NCI-H2196 treated with DMSO at 0.1 percent for 48 hours (cell line): ENCODE data around the gene OVOL3.
"Not testable (repeated sequence)": the region's sequence is repeated elsewhere in the genome, so short reads cannot be mapped to it uniquely, and the experiment has no call there.

Source experiments
- DNase-seq: peaks from one replicate; lab custom pipeline; 2025; ENCODE audit not compliant: unreplicated experiment; lab: John Stamatoyannopoulos, UW

Gene OVOL3

GRCh38 chr19:36110487-36111199 is at the start of gene OVOL3:
Gene OVOL3 (plus strand): TSS chr19:36111143. CDS start chr19:36111203, 60 bp downstream.
- DNase-seq = no peak

- no peak for DNase-seq
These were observed 49.6 kb upstream of the OVOL3 start for GRCh38 chr19:36061367-36061766.

GRCh38 chr19:36064826-36065225 is 46.1 kb upstream of the OVOL3 start:
- DNase-seq = no peak

- DNase-seq = no peak
These were observed 43.3 kb upstream of the OVOL3 start for GRCh38 chr19:36067681-36068080.

GRCh38 chr19:36068810-36069499 is 42.0 kb upstream of the OVOL3 start:
- DNase-seq = not testable (repeated sequence)

GRCh38 chr19:36072081-36072480 is 38.9 kb upstream of the OVOL3 start:
- DNase-seq = no peak

GRCh38 chr19:36073121-36073876 is 37.6 kb upstream of the OVOL3 start:
- no peak for DNase-seq

- DNase-seq = no peak
These were observed 31.5 kb upstream of the OVOL3 start for GRCh38 chr19:36079389-36079945.

GRCh38 chr19:36081385-36081784 is 29.6 kb upstream of the OVOL3 start:
- DNase-seq = no peak

GRCh38 chr19:36081894-36082293 is 29.0 kb upstream of the OVOL3 start:
- DNase-seq = no peak

- no peak for DNase-seq
These were observed 28.0 kb upstream of the OVOL3 start for GRCh38 chr19:36082916-36083315.

GRCh38 chr19:36084231-36085009 is 26.5 kb upstream of the OVOL3 start:
- DNase-seq = no peak

- DNase-seq = no peak
These were observed 24.6 kb upstream of the OVOL3 start for GRCh38 chr19:36086326-36086725.

- no peak for DNase-seq
These were observed 21.1 kb upstream of the OVOL3 start for GRCh38 chr19:36089847-36090246.

- DNase-seq = no peak
These were observed 19.8 kb upstream of the OVOL3 start for GRCh38 chr19:36090910-36091695.

GRCh38 chr19:36092566-36092965 is 18.4 kb upstream of the OVOL3 start:
- no peak for DNase-seq

- DNase-seq = no peak
These were observed 17.7 kb upstream of the OVOL3 start for GRCh38 chr19:36093146-36093662.

GRCh38 chr19:36093687-36094086 is 17.3 kb upstream of the OVOL3 start:
- DNase-seq = no peak

GRCh38 chr19:36097036-36097435 is 13.9 kb upstream of the OVOL3 start:
- DNase-seq = no peak
